Smooth muscle cell (in vitro differentiated cells): ENCODE measurements around the gene LCN1. TPM values are rescaled to one million over a fixed set of nuclear protein-coding genes. Genes with fewer than 3 reads are reported as not detected.

Experiments used
- DNase-seq: peaks from one replicate; lab custom pipeline; 2025; ENCODE audit not compliant: unreplicated experiment; lab: John Stamatoyannopoulos, UW
- H2AFZ ChIP-seq: fragments of 200-600 bp; sonication (generic); 2 replicates; pipeline ENCODE4 v1.6.0; 2016; ENCODE audit warnings: antibody characterized with exemption, low read depth, mild to moderate bottlenecking
- H3F3A ChIP-seq: fragments of 200-600 bp; sonication (generic); 2 replicates; pipeline ENCODE4 v1.6.0; 2017; ENCODE audit warnings: antibody characterized with exemption, low read depth
- H3K27ac ChIP-seq: fragments of 200-600 bp; sonication (generic); 2 replicates; pipeline ENCODE4 v1.5.1; 2016; ENCODE audit warnings: low read depth, mild to moderate bottlenecking
- H3K27me3 ChIP-seq: fragments of 200-600 bp; sonication (generic); 2 replicates; pipeline ENCODE4 v1.6.1; 2016; ENCODE audit warnings: low read depth, mild to moderate bottlenecking
- H3K36me3 ChIP-seq: fragments of 200-600 bp; sonication (generic); 2 replicates; pipeline ENCODE4 v1.5.1; 2016; ENCODE audit warnings: low read depth
- H3K4me1 ChIP-seq: fragments of 200-600 bp; sonication (generic); 2 replicates; pipeline ENCODE4 v1.5.1; 2016; ENCODE audit warnings: low read depth
- H3K4me2 ChIP-seq: fragments of 200-600 bp; sonication (generic); 2 replicates; pipeline ENCODE4 v1.6.0; 2016; ENCODE audit warnings: mild to moderate bottlenecking
- H3K4me3 ChIP-seq: fragments of 200-600 bp; sonication (generic); 2 replicates; pipeline ENCODE4 v1.5.1; 2016; ENCODE audit warnings: mild to moderate bottlenecking
- H3K79me2 ChIP-seq: fragments of 200-600 bp; sonication (generic); 2 replicates; pipeline ENCODE4 v1.6.0; 2016; ENCODE audit warnings: low read depth, mild to moderate bottlenecking
- H3K9ac ChIP-seq: fragments of 200-600 bp; sonication (generic); 2 replicates; pipeline ENCODE4 v1.6.0; 2016; ENCODE audit warnings: low read depth
- H3K9me3 ChIP-seq: fragments of 200-600 bp; sonication (generic); replicated peaks from 2 replicates; pipeline ENCODE4 v1.5.1; 2016; ENCODE audit warnings: low read depth
- H4K20me1 ChIP-seq: fragments of 200-600 bp; sonication (generic); 2 replicates; pipeline ENCODE4 v1.6.0; 2016; ENCODE audit warnings: low read depth
- WGBS: methylation state at CpG from one replicate; pipeline ENCODE4 v1.1.7; 2016; ENCODE audit warnings: low lambda C conversion rate; 5-methylcytosine and 5-hydroxymethylcytosine counted together
- polyA plus RNA-seq: library from polyadenylated mRNA; unstranded; fragments of >200 nt; fragmentation: Nextera tagmentation; extraction: Ambion mirVana; gene quantifications from 2 replicates; pipeline ENCODE4 v1.2.1, GENCODE V29; 2016
- total RNA-seq: library from RNA; depleted of rRNA; stranded (reverse); fragments of >200 nt; gene quantifications from 2 replicates; pipeline ENCODE4 v1.2.3, GENCODE V29; 2014
- TF ChIP-seq, protein P1 (sequence below): fragments of 200-600 bp; sonication (generic); IDR thresholded peaks from 2 replicates; pipeline ENCODE4 v1.5.1; 2017; ENCODE audit warnings: borderline replicate concordance, mild to moderate bottlenecking, antibody characterized with exemption; ENCODE audit not compliant: insufficient read depth, poor library complexity, severe bottlenecking

Gene LCN1
- total and polyA plus RNA-seq, 2 experiments from 2014 or later, result 0.85 to 5.6 TPM

DNA sequence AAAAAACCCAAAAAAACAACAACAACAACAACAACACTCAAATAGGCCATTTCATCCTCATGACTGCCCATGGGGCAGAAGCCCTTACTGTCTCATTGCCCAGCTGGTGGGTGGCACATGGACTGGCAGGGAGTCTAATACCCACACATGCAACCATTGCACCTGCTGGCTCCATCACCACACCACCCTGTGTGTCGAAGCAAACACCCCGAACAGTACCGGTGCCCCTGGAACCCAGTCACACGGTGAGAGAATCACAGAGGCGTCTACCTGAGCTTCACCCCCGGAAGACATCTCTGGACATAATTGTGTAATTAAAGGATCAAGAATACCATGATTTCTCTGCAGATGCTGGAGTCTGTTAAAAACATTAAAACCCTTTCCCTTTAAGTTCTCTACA, 46.8 kb downstream of the LCN1 start:
- Histone ChIP-seq H3K4me2 (no peak overlapping the region), H3K27ac (no peak overlapping the region), H4K20me1 (no peaks in the 10 kb centered on the region), H3K4me1 (no peaks in the 10 kb centered on the region), H3K9ac (no peak overlapping the region), H3K36me3 (no peaks in the 10 kb centered on the region), H3K27me3 (no peaks in the 10 kb centered on the region), H2AFZ (no peak overlapping the region), H3K79me2 (no peaks in the 10 kb centered on the region), H3K4me3 (no peak overlapping the region), H3K9me3 (no peaks in the 10 kb centered on the region), H3F3A (no peaks in the 10 kb centered on the region)
- DNase-seq, result no peak
- TF ChIP-seq, protein P1, sequence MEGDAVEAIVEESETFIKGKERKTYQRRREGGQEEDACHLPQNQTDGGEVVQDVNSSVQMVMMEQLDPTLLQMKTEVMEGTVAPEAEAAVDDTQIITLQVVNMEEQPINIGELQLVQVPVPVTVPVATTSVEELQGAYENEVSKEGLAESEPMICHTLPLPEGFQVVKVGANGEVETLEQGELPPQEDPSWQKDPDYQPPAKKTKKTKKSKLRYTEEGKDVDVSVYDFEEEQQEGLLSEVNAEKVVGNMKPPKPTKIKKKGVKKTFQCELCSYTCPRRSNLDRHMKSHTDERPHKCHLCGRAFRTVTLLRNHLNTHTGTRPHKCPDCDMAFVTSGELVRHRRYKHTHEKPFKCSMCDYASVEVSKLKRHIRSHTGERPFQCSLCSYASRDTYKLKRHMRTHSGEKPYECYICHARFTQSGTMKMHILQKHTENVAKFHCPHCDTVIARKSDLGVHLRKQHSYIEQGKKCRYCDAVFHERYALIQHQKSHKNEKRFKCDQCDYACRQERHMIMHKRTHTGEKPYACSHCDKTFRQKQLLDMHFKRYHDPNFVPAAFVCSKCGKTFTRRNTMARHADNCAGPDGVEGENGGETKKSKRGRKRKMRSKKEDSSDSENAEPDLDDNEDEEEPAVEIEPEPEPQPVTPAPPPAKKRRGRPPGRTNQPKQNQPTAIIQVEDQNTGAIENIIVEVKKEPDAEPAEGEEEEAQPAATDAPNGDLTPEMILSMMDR, result no peak
- 94% methylated on average over 6 of the region's 6 CpGs for WGBS

DNA sequence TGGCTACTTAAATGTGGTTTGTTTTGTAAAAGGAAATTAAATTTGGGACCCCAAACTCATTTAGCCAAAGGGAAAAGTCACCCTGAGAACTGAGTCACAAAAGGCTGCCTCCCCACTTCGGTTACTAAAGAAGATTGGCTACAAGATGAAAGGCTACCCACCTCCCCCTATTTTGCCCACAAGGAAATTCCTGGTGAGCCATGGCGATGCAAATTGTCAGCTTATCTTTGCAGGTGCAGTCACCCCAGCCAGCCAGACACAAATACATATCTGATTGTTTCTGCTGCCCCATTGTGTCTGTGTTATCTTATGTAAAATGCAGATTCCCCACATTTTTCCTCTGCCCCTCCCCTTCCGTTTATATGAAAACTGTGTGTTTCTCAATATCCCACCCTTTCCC, 49.2 kb downstream of the LCN1 start:
- 41% methylated on average over 3 of the region's 3 CpGs for WGBS
- Histone ChIP-seq H3K9ac (no peak overlapping the region), H3K27ac (no peak overlapping the region), H2AFZ (no peak overlapping the region), H3K9me3 (no peaks in the 10 kb centered on the region), H3K27me3 (no peaks in the 10 kb centered on the region), H4K20me1 (no peaks in the 10 kb centered on the region), H3K36me3 (no peaks in the 10 kb centered on the region), H3K79me2 (no peaks in the 10 kb centered on the region), H3F3A (no peaks in the 10 kb centered on the region), H3K4me1 (no peaks in the 10 kb centered on the region), H3K4me2 (no peak overlapping the region), H3K4me3 (no peak overlapping the region)
- DNase-seq, result no peak
- TF ChIP-seq, protein P1, result no peak

DNA sequence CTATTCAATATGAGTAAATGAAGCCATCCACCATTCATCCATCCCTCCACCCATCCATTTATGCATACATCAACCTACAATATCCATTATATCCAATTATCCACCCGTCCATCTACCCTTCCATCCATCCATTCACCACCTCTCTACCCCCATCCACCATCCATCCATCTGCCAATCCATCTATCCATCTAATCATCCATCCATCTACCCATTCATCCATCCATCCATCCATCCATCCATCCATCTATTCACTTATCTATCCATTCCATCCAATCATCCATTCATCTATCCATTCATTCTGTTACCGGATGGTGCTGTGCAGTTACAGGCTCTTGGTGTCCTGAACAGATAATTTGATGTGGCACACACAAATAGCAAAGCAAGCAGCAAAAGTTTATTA, 51.0 kb downstream of the LCN1 start:
- DNase-seq, result no peak
- WGBS, result 84% methylated on average over 2 of the region's 2 CpGs

DNA sequence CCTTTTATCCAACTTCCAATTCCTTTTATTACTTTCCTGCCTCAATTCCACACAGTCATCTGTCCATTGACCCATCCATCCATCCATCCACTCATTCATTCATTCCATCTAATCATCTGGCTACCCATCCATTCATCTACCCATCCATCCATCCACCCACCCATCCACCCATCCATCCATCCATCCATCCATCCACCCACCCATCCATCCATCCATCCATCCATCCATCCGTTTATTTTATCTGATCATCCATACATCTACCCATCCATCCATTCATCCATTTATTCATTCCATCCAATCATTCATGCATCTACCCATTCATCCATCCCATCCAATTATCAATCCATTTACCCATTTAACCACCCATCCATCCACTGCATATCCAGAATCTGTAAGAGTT, 51.9 kb downstream of the LCN1 start:
- TF ChIP-seq, protein P1, result no peak
- whole genome bisulfite sequencing, result 75% methylated on average over 1 of the region's 1 CpG

More for the DNA sequence above, 51.0 kb downstream of the LCN1 start:
- H3F3A ChIP-seq, result no peaks in the 10 kb centered on the region
- no peak overlapping the region for H3K4me3 ChIP-seq
- no peaks in the 10 kb centered on the region for H3K4me1 ChIP-seq
- H3K27ac ChIP-seq, result no peak overlapping the region
- TF ChIP-seq, protein P1, result no peak
- H2AFZ ChIP-seq, result no peak overlapping the region
- H3K27me3 ChIP-seq, result no peaks in the 10 kb centered on the region
- no peak overlapping the region for H3K4me2 ChIP-seq
- no peaks in the 10 kb centered on the region for H3K79me2 ChIP-seq
- no peaks in the 10 kb centered on the region for H3K36me3 ChIP-seq
- no peaks in the 10 kb centered on the region for H3K9me3 ChIP-seq
- H4K20me1 ChIP-seq, result no peaks in the 10 kb centered on the region
- H3K9ac ChIP-seq, result no peak overlapping the region

More for the DNA sequence above, 51.9 kb downstream of the LCN1 start:
- Histone ChIP-seq H3K27me3 (no peaks in the 10 kb centered on the region), H3K27ac (no peak overlapping the region), H3K9ac (no peak overlapping the region), H4K20me1 (no peaks in the 10 kb centered on the region), H3F3A (no peaks in the 10 kb centered on the region), H3K4me3 (no peak overlapping the region), H3K36me3 (no peaks in the 10 kb centered on the region), H2AFZ (no peak overlapping the region), H3K9me3 (no peaks in the 10 kb centered on the region), H3K4me1 (no peaks in the 10 kb centered on the region), H3K4me2 (no peak overlapping the region), H3K79me2 (no peaks in the 10 kb centered on the region)
- DNase-seq, result no peak
